ENCODE measurements around the gene TM2D1.

Gene TM2D1

DNA sequence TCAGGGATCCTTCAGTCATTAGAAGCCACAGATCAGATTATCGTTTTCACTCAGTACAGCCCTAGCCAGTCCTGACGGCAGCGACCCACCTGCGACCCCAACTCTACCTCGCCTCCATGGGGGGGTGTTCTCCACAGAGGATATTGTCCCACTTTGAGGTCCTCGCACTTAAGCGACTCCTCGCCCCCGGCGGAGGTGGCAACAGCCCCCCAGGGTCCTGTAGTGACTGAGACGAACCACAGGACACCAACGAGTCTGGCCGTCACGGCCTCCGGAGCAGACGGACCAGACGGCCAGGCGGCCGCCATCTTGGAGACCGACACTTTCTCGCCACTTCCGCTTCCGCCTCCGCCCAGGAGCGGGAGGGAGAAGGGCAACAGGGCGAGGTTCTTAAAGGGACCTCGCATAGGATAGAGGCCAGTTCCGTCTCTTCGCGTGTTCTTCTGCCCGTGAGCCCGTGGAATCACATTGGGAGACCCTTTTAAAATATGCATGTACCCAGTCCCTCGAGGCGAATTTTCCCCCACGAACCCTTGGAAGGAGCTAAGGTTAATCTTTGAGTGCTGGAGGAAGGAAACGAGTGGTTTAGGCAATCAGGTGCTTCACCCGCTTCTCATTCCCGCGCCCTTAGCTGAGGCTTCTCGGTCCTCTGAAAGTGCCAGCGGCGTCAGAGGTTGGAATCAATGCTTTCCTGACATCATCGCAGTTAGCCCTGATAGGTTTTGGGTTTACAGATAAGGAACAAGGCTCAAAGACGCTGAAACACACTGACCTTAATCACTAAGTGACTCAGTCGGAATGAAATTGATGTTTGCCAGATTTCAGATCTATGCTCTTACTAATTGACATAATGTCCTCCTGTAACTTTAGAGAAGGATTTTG, at the start of gene TM2D1:
Gene TM2D1, minus strand, starts transcription at position 329 of the 882 bp plus-strand sequence. Its CDS starts 21 bp downstream, at position 308.
- TF ChIP-seq, protein P1, sequence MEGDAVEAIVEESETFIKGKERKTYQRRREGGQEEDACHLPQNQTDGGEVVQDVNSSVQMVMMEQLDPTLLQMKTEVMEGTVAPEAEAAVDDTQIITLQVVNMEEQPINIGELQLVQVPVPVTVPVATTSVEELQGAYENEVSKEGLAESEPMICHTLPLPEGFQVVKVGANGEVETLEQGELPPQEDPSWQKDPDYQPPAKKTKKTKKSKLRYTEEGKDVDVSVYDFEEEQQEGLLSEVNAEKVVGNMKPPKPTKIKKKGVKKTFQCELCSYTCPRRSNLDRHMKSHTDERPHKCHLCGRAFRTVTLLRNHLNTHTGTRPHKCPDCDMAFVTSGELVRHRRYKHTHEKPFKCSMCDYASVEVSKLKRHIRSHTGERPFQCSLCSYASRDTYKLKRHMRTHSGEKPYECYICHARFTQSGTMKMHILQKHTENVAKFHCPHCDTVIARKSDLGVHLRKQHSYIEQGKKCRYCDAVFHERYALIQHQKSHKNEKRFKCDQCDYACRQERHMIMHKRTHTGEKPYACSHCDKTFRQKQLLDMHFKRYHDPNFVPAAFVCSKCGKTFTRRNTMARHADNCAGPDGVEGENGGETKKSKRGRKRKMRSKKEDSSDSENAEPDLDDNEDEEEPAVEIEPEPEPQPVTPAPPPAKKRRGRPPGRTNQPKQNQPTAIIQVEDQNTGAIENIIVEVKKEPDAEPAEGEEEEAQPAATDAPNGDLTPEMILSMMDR (IDR thresholded peaks at IDR 0.05; ENCODE audit: insufficient read depth, low read depth, low read length, missing control alignments) = no peak
- DNase-seq (ENCODE audit: low read depth) = peak; percentile 93

GRCh38 chr1:61770131-61770530, 45.2 kb upstream of the TM2D1 start:
- TF ChIP-seq, protein P1 (IDR thresholded peaks at IDR 0.05; ENCODE audit: insufficient read depth, low read depth, low read length, missing control alignments) = no peak
- no peak for DNase-seq (ENCODE audit: low read depth)
- H3K4me3 ChIP-seq (ENCODE audit: low read depth, low read length) = no peak overlapping the region

More for the DNA sequence above, at the start of gene TM2D1:
- H3K4me3 ChIP-seq (ENCODE audit: low read depth, low read length) = peak within 1 kb of the TSS; percentile 77

GRCh38 chr1:61757950-61758349, 33.0 kb upstream of the TM2D1 start:
- TF ChIP-seq, protein P1 (IDR thresholded peaks at IDR 0.05; ENCODE audit: insufficient read depth, low read depth, low read length, missing control alignments) = no peak
- no peak for DNase-seq (ENCODE audit: low read depth)
- H3K4me3 ChIP-seq (ENCODE audit: low read depth, low read length) = no peak overlapping the region

DNA sequence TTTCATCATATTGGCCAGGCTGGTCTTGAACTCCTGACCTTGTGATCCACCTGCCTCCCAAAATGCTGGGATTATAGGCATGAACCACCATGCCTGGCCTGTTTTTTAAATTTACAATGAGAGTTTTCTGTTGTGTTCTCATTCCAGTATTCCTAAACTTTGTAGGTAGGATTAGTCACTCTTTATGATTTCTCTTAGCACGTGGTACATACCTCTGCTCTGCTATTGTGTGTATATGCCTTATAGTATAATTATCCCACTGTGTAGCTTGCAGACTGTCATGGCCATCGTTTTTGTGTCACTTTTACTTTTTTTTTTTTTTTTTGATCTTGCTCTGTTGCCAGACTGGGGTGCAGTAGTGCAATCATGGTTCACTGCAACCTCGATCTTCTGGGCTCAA, 31.8 kb upstream of the TM2D1 start:
- DNase-seq (ENCODE audit: low read depth) = no peak
- TF ChIP-seq, protein P1 (IDR thresholded peaks at IDR 0.05; ENCODE audit: insufficient read depth, low read depth, low read length, missing control alignments) = no peak
- no peak overlapping the region for H3K4me3 ChIP-seq (ENCODE audit: low read depth, low read length)

GRCh38 chr1:61754545-61754944, 29.6 kb upstream of the TM2D1 start:
- no peak overlapping the region for H3K4me3 ChIP-seq (ENCODE audit: low read depth, low read length)
- DNase-seq (ENCODE audit: low read depth) = no peak
- TF ChIP-seq, protein P1 (IDR thresholded peaks at IDR 0.05; ENCODE audit: insufficient read depth, low read depth, low read length, missing control alignments) = no peak

- no peak overlapping the region for H3K4me3 ChIP-seq (ENCODE audit: low read depth, low read length)
- no peak for DNase-seq (ENCODE audit: low read depth)
- TF ChIP-seq, protein P1 (IDR thresholded peaks at IDR 0.05; ENCODE audit: insufficient read depth, low read depth, low read length, missing control alignments) = no peak
Observed at GRCh38 chr1:61753998-61754508, 29.1 kb upstream of the TM2D1 start.

Measured in GM12865 (cell line).